ENCODE results near the gene EIF4E2. TPM values are rescaled to one million over a fixed set of nuclear protein-coding genes. Genes with fewer than 3 reads are reported as not detected.

The EIF4E2 gene
- total RNA-seq, result 82.7 and 91.4 TPM in 2 replicates

DNA sequence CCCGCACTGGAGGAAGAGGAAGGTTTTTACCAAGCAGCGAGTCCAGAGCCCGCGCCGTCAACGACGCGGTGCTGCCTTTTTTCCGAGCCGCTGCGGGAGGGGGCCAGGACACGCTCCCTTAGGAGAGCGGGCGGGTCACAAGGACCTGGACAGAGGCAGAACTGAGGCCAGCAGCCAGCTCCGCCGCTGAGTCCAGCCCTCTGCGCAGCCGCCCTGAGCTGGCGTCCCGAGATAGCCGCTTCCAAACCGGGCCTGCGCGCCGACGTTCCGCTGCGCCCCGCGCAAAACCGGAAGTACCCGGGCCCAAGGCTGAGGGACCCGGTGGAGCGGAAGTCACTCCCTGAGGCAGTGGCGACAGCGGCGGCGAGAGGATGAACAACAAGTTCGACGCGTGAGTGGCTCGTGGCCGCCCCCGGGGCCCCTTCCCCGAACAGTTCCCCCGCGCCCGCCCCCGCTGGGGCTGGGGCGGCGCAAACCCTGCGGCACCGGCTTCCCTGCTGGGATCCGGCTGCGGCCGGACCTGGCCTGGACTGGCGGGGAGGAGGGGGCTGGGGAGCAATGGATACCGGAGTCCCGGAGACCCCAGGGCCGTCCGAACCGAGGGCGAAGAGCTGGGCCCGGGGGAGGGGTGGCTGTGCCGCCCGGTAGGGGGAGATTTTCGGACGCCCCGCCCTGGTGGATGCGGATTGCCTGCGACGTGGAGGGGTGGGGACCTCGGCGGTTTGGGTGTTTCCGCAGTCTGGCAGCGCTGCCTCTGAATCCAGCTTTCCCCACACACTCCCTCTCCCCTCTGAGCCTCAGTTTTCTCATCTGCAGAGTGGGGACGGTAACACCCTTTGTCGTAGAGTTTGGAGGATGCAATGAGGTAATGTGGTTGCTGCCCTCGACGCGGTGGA is at the start of gene EIF4E2, which contains the start of gene TIGD1:
Gene EIF4E2 (plus strand): TSS at position 336 of the 896 bp plus-strand sequence. CDS start 36 bp downstream, at position 372.
Gene TIGD1 (minus strand): TSS at position 204 of the 896 bp plus-strand sequence. CDS start 675 bp downstream, outside the sequence.
- peak; percentile 54 for DNase-seq (ENCODE audit: extremely low read depth, low read depth, low spot score)

DNA sequence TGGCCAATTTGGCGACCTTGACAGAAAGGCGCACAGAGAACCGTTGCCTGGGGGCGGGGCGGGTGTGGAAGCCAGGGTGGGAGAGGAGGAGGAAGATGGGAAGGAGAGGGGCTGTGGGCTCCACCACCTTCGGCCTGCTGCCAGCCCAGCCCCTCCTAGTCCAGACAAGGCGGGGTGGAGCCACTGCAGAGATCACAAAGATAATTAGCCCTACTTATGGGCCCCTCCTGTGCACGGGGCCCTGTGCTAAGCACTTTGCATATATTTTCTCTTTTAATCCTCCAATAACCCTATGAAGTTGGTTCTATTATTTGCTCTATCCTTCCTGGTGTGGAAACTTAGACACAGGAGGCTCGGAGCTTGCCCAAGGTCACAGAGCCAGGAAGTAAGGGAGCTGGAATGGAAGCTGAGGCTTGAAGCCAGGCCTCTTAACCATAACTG is 49.1 kb upstream of the EIF4E2 start:
- no peak for DNase-seq (ENCODE audit: extremely low read depth, low read depth, low spot score)

- DNase-seq (ENCODE audit: extremely low read depth, low read depth, low spot score), result no peak
Measured at GRCh38 chr2:232501794-232502390, 48.6 kb upstream of the EIF4E2 start.

- DNase-seq (ENCODE audit: extremely low read depth, low read depth, low spot score), result no peak
Measured at GRCh38 chr2:232502511-232502910, 48.0 kb upstream of the EIF4E2 start.

DNA sequence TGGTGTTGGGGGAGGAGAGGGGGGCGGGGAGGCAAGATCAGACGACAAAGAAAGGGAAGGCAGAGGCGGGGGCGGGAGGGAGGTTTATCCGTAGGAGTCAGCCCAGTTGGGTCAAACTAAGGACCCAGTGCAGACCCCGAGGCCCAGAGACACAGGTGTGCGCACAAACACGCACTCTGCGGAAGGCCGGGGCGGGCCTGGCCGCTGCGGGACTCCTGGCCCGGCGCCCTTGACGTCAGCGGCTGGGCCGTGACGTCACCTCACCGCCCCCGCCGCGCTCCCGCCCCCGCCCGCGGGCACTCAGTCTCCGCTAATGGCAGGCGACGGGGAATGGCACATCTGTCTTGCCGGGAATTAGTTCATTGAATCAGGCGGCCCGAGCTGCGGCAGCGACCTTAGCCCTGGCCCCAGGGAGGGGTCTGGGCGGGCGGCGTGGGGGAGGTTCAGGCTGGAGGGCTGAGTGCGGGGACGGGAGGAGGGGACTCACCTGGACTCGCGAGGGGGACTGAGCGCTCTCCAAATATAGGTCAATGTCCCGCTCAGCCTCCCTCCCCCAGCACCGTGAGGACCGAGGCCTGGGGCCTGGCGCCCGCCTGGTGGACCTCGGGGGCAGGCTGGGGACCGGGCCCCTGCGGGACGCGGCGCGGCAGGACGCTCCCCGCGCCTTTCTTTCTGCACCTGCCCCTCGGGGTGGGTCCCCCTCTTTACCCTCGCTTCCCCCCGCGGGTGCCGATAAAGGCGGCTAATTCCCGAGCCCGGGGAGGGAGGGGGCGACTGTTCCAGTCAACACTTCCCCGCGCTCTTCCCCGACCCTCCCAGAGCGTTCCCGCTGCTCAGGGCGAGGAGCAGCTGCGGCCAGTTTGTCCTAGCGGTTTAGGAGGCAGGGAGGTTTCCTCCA is 47.3 kb upstream of the EIF4E2 start:
- no peak for DNase-seq (ENCODE audit: extremely low read depth, low read depth, low spot score)

DNA sequence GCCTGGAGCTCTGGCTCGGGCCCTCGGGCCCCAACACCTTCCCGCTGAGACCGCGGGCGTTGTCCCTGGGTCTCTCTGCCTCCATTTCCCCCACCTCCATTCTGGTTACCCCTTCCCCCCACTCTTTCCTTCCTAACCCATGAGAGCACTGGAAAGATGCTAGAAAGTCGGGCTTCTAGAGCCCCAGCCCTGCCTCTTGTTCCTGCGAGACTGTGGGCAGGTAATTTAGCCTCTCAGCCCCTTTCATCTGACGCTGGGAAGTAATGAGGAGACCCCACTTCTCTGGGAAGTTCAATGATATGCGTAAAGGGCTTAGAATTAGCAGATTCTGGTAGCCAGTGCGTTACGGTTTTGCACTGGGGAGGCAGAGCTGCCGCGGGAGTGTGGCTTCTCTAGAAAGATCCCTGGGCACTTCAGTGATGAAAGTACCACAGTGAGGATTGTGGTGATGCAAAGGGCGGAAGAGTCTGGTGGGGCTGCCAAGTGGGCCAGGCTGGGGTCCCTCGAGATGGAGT is 46.6 kb upstream of the EIF4E2 start:
- DNase-seq (ENCODE audit: extremely low read depth, low read depth, low spot score), result no peak

DNA sequence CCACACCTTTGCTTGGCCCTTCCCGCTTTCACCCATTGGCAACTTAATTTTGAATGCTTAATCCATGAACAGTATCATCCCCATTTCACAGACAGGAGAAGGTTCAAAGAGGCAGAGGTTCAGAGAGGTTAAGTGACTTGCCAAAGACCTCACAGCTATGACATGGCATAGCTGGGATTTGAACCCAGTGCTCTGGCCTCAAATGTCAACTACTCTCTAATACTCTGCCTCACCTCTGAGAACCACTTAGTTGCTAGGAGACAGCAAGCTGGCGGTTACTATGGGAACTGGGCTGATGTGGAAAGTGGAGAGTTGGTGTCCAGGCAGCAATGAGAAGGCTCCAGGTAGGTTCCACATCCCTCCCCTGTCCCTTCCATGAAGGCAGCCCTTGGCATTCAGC is 46.1 kb upstream of the EIF4E2 start:
- no peak for DNase-seq (ENCODE audit: extremely low read depth, low read depth, low spot score)

- no peak for DNase-seq (ENCODE audit: extremely low read depth, low read depth, low spot score)
Measured at GRCh38 chr2:232505856-232506255, 44.6 kb upstream of the EIF4E2 start.

- DNase-seq (ENCODE audit: extremely low read depth, low read depth, low spot score), result no peak
Measured at GRCh38 chr2:232506709-232507108, 43.8 kb upstream of the EIF4E2 start.

DNA sequence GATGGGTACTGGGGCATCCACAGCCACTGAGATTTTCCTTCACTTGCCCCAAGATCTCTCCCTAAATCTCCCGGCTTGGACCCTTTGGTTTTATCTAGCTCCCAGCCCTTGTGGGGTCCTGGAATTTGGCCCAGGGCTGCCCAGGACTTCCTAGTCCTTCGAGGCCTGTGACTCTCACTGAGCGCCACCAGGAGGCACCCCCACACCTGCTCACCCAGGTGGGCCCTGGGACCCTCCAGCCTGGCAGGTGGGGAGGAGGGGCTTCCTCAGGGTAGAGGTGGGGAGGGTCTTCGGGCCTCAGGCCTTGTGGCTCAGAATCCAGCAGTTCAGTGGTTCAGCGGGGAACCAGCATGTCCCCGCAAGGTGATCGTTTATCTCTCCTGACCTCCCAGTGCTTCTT is 42.2 kb upstream of the EIF4E2 start:
- DNase-seq (ENCODE audit: extremely low read depth, low read depth, low spot score), result no peak

DNA sequence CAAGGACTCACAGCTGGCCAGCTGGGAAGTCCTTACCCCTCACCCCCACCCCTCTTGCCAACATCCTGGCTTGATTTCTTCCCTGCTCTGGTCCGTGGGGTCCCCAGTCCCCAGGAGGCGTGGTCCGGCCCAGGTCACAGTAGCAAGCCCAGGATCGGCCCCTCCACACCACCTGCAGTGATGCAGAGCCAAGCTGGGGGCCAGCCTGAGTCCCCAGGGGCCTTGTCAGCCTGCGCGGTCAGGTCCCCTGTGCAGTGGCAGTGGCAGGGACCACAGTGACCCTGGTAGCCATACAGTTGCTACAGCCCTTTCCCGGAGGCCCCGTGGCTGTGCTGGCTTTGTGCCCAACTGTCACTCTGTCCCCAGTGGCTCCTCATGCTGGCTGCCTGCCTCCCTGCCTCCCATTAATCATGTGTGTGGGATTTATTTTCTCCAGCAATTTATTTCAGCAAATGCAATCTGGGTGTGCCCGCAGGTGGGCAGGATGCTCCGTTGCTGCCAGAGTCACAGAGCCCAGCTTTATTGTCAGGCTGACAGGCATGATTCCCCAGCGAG is 39.1 kb upstream of the EIF4E2 start:
- DNase-seq (ENCODE audit: extremely low read depth, low read depth, low spot score), result no peak

GRCh38 chr2:232512602-232513001 is 37.9 kb upstream of the EIF4E2 start:
- DNase-seq (ENCODE audit: extremely low read depth, low read depth, low spot score), result no peak

GRCh38 chr2:232513353-232513752 is 37.1 kb upstream of the EIF4E2 start:
- no peak for DNase-seq (ENCODE audit: extremely low read depth, low read depth, low spot score)

DNA sequence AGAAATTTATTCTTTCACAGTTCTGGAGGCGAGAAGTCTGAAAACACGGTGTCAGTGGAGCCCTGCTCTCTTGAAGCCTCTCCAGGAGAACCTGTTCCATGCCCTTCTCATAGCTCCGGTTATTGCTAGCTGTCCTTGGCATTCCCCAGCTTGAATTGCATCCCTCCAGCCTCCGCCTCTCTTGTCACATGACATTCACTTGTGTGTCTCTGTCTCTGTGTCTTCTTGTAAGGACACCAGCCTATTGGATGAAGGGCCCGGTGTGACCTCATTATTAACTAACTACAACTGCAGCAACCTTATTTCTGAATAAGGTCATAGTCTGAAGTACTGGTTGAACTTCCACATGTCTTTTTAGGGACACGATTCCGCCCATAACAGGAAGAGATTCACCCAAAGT is 34.9 kb upstream of the EIF4E2 start:
- DNase-seq (ENCODE audit: extremely low read depth, low read depth, low spot score), result no peak

DNA sequence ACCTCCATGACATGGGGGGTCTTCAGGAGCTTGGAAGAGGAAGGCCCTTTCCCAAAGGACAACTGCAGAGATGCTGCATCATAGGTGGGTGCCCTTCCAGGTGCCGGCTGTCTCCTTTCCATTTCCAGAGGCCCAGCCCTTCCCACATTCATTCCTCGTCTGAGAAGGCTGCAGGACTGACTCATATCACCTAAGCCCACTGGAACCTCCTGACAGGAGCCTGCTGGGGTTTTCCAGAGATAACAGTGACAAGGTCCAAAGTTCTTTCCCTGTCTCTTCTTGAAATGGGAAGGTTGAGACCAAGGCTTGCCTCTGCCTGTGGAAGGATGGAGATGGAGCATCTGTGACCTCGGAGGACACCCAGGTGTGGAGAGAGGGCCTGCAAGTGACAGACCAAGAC is 33.9 kb upstream of the EIF4E2 start:
- no peak for DNase-seq (ENCODE audit: extremely low read depth, low read depth, low spot score)

- DNase-seq (ENCODE audit: extremely low read depth, low read depth, low spot score), result no peak
Measured at GRCh38 chr2:232518844-232519243, 31.6 kb upstream of the EIF4E2 start.

DNA sequence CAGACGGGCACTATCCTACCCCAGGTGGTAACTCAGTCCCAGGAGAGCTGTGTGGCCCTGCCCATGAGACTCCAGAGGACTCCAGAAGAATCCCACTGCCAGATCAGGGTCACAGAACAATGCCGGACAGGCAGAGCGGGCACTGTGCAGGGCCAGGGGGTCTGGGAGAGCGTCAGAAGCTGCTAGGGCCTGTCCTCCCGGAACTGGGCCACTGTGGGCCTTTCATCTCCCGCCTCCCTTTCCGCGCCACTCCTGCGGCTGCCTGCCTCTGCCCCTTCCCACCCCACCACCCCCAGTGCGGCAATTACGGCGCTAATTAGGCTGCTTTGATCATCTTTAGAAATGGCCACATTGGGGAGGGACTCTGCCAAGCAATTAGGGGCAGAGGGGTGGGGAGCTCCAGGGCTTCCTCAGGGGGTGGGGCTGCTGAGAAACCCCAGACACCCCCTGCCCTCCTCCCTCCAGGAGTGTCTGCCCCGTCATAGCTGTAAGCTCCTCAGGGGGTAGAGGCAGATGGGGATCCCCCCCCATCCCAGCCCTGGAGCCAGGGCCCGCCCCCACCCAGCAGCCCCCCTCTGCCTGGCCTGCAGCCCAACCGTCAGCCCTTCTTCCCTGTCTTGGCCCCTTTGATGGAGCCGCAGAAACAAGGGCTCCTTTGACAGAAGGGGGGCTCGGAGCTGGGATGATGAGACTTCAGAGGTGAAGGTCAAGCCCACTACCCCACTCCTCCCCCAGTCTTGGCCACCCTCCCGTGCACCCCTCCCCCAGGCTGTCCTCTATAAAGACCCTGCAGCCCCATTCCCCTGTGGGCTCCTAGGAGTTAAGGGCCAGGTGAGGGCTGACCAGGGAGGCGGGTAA is 30.7 kb upstream of the EIF4E2 start, which contains the start of gene PRSS56:
Gene PRSS56 (plus strand): TSS at position 808 of the 858 bp plus-strand sequence. CDS start 211 bp downstream, outside the sequence.
- DNase-seq (ENCODE audit: extremely low read depth, low read depth, low spot score), result no peak

DNA sequence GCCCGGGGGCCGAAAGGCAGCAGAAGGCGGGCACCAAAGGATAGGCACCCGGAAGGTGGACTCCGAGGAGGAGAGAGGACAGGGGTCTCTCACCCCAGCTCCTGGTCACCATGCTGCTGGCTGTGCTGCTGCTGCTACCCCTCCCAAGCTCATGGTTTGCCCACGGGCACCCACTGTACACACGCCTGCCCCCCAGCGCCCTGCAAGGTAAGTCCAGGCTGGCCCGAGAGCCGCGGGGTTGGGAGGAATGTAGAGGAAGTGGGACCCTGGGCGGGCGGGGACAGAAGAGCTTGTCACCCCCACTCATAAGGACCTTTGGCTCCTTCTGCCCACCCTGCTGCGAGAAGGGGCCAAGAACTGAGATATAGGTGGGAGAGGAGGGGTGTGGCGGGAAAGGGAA is 30.0 kb upstream of the EIF4E2 start:
- DNase-seq (ENCODE audit: extremely low read depth, low read depth, low spot score), result no peak

- DNase-seq (ENCODE audit: extremely low read depth, low read depth, low spot score), result no peak
Measured at GRCh38 chr2:232521098-232521497, 29.4 kb upstream of the EIF4E2 start.

Measured in glomerular endothelial cell (primary cell).